ENCODE data around the gene CADM3. TPM values are rescaled to one million over a fixed set of nuclear protein-coding genes. Genes with fewer than 3 reads are reported as not detected.

CADM3 gene
- total RNA-seq, 1 experiment from 2014 or later = not detected

- TF ChIP-seq CTCF (IDR thresholded peaks at IDR 0.05; ENCODE audit: insufficient read depth in 1 of 2, low read depth in 1 of 2, low read length in 1 of 2, severe bottlenecking in 1 of 2, unreplicated experiment in 1 of 2) = no peak
- H3K4me1 Mint-ChIP-seq (ENCODE audit: low read depth, unreplicated experiment) = no peaks in the 10 kb centered on the region
- no peaks in the 10 kb centered on the region for H3K9me3 Mint-ChIP-seq (ENCODE audit: unreplicated experiment)
- H3K27ac Mint-ChIP-seq (ENCODE audit: unreplicated experiment) = no peak overlapping the region
- CTCF ChIA-PET = no interaction called here
- POLR2A ChIA-PET = no interaction called here
- intact Hi-C loops (cut with micrococcal nuclease; ENCODE audit: unreplicated experiment) = no loop called here
- peaks cover 19% of the 10 kb centered on the region for H3K27me3 Mint-ChIP-seq (ENCODE audit: insufficient read depth, unreplicated experiment)
- BruUV-seq (replicated peaks) = no TSS peak
- H3K36me3 Mint-ChIP-seq (ENCODE audit: insufficient read depth, unreplicated experiment) = no peaks in the 10 kb centered on the region
- no peak overlapping the region for H3K4me3 Mint-ChIP-seq (ENCODE audit: unreplicated experiment)
- no peaks in the 10 kb centered on the region for H3K27me3 ChIP-seq (replicated peaks; ENCODE audit: control insufficient read depth, insufficient read depth, low read length)
- no peaks in the 10 kb centered on the region for H3K9me3 ChIP-seq
- DNase-seq = no peak
- H3K36me3 ChIP-seq (ENCODE audit: control insufficient read depth, insufficient read depth, low read length) = no peaks in the 10 kb centered on the region
- no peak overlapping the region for H3K4me3 ChIP-seq (ENCODE audit: low read depth, low read length)
- H3K4me1 ChIP-seq = no peaks in the 10 kb centered on the region
Measured at GRCh38 chr1:159172614-159173291, 1.3 kb downstream of the CADM3 start.

GRCh38 chr1:159173320-159173719 lies 1.9 kb downstream of the CADM3 start:
- no TSS peak for BruUV-seq (replicated peaks)
- H3K36me3 Mint-ChIP-seq (ENCODE audit: insufficient read depth, unreplicated experiment) = no peaks in the 10 kb centered on the region
- H3K4me1 Mint-ChIP-seq (ENCODE audit: low read depth, unreplicated experiment) = no peaks in the 10 kb centered on the region
- no peaks in the 10 kb centered on the region for H3K4me1 ChIP-seq
- H3K27ac Mint-ChIP-seq (ENCODE audit: unreplicated experiment) = no peak overlapping the region
- no peak for TF ChIP-seq CTCF (IDR thresholded peaks at IDR 0.05; ENCODE audit: insufficient read depth in 1 of 2, low read depth in 1 of 2, low read length in 1 of 2, severe bottlenecking in 1 of 2, unreplicated experiment in 1 of 2)
- CTCF ChIA-PET = no interaction called here
- H3K27me3 ChIP-seq (replicated peaks; ENCODE audit: control insufficient read depth, insufficient read depth, low read length) = no peaks in the 10 kb centered on the region
- no peak for DNase-seq
- POLR2A ChIA-PET = no interaction called here
- no peaks in the 10 kb centered on the region for H3K9me3 Mint-ChIP-seq (ENCODE audit: unreplicated experiment)
- intact Hi-C loops (cut with micrococcal nuclease; ENCODE audit: unreplicated experiment) = no loop called here
- no peak overlapping the region for H3K4me3 Mint-ChIP-seq (ENCODE audit: unreplicated experiment)
- H3K9me3 ChIP-seq = no peaks in the 10 kb centered on the region
- no peaks in the 10 kb centered on the region for H3K36me3 ChIP-seq (ENCODE audit: control insufficient read depth, insufficient read depth, low read length)
- H3K4me3 ChIP-seq (ENCODE audit: low read depth, low read length) = no peak overlapping the region
- peaks cover 18% of the 10 kb centered on the region for H3K27me3 Mint-ChIP-seq (ENCODE audit: insufficient read depth, unreplicated experiment)

- Histone ChIP-seq H3K36me3 (ENCODE audit: control insufficient read depth, insufficient read depth, low read length) (no peaks in the 10 kb centered on the region), H3K4me3 (ENCODE audit: low read depth, low read length) (no peak overlapping the region), H3K4me1 (no peaks in the 10 kb centered on the region), H3K27me3 (replicated peaks; ENCODE audit: control insufficient read depth, insufficient read depth, low read length) (no peaks in the 10 kb centered on the region), H3K9me3 (no peaks in the 10 kb centered on the region)
- no peak for DNase-seq
- Mint-ChIP-seq H3K4me3 (ENCODE audit: unreplicated experiment) (no peak overlapping the region), H3K36me3 (ENCODE audit: insufficient read depth, unreplicated experiment) (no peaks in the 10 kb centered on the region), H3K27ac (ENCODE audit: unreplicated experiment) (no peak overlapping the region), H3K4me1 (ENCODE audit: low read depth, unreplicated experiment) (no peaks in the 10 kb centered on the region), H3K27me3 (ENCODE audit: insufficient read depth, unreplicated experiment) (peaks cover 17% of the 10 kb centered on the region), H3K9me3 (ENCODE audit: unreplicated experiment) (no peaks in the 10 kb centered on the region)
- no TSS peak for BruUV-seq (replicated peaks)
- ChIA-PET POLR2A (no interaction called here), CTCF (no interaction called here)
- intact Hi-C loops (cut with micrococcal nuclease; ENCODE audit: unreplicated experiment) = loop anchor here (5.0 kb wide), 1 partner anchor 607 kb away; the partner anchor contains the start of gene DUSP23
- TF ChIP-seq CTCF (IDR thresholded peaks at IDR 0.05; ENCODE audit: insufficient read depth in 1 of 2, low read depth in 1 of 2, low read length in 1 of 2, severe bottlenecking in 1 of 2, unreplicated experiment in 1 of 2) = no peak
Measured at GRCh38 chr1:159175571-159175970, 4.2 kb downstream of the CADM3 start.
